GM19238 (cell line): ENCODE measurements around the gene KCNA3.
A peak's percentile ranks its signal among the peaks of the same experiment; 100 is the strongest.
"Not testable (repeated sequence)": the region's sequence is repeated elsewhere in the genome, so short reads cannot be mapped to it uniquely, and the experiment has no call there.

Experiments
- DNase-seq: peaks from one replicate; pipeline ENCODE4 v3.0.0; 2011; ENCODE audit warnings: low spot score; ENCODE audit not compliant: insufficient read length

The KCNA3 gene

GRCh38 chr1:110680036-110680735 lies 5.4 kb upstream of the KCNA3 start:
- no peak for DNase-seq

GRCh38 chr1:110677526-110677925 lies 2.8 kb upstream of the KCNA3 start:
- DNase-seq: no peak

GRCh38 chr1:110676970-110677369 lies 2.2 kb upstream of the KCNA3 start:
- no peak for DNase-seq

GRCh38 chr1:110675060-110675791 lies 486 bp upstream of the KCNA3 start:
- no peak for DNase-seq

- DNase-seq: no peak
Observed at GRCh38 chr1:110673805-110674336, 869 bp downstream of the KCNA3 start.

GRCh38 chr1:110673197-110673701 lies 1.5 kb downstream of the KCNA3 start:
- DNase-seq: no peak

GRCh38 chr1:110672753-110673108 lies 2.0 kb downstream of the KCNA3 start:
- peak; percentile 38 for DNase-seq

GRCh38 chr1:110672001-110672752 lies 2.6 kb downstream of the KCNA3 start:
- no peak for DNase-seq

GRCh38 chr1:110671361-110671760 lies 3.4 kb downstream of the KCNA3 start:
- no peak for DNase-seq

- no peak for DNase-seq
Observed at GRCh38 chr1:110668549-110668948, 6.2 kb downstream of the KCNA3 start.

GRCh38 chr1:110667776-110668175 lies 7.0 kb downstream of the KCNA3 start:
- DNase-seq: no peak

GRCh38 chr1:110663241-110663640 lies 11.5 kb downstream of the KCNA3 start:
- DNase-seq: no peak

- DNase-seq: not testable (repeated sequence)
Observed at GRCh38 chr1:110659559-110659958, 15.2 kb downstream of the KCNA3 start.

GRCh38 chr1:110657351-110657750 lies 17.4 kb downstream of the KCNA3 start:
- DNase-seq: no peak

GRCh38 chr1:110650609-110651008 lies 24.1 kb downstream of the KCNA3 start:
- DNase-seq: no peak

GRCh38 chr1:110648417-110648816 lies 26.3 kb downstream of the KCNA3 start:
- no peak for DNase-seq

- no peak for DNase-seq
Observed at GRCh38 chr1:110647254-110647891, 27.4 kb downstream of the KCNA3 start.

- no peak for DNase-seq
Observed at GRCh38 chr1:110645821-110646735, 28.7 kb downstream of the KCNA3 start.

- no peak for DNase-seq
Observed at GRCh38 chr1:110645211-110645610, 29.5 kb downstream of the KCNA3 start.

- no peak for DNase-seq
Observed at GRCh38 chr1:110643879-110644472, 30.8 kb downstream of the KCNA3 start.
